Vagina (tissue), 2 donors: ENCODE measurements around the gene P2RY2.

Experiments
- POLR2A ChIP-seq, 2 donors: fragments of 450-650 bp; IDR thresholded peaks; one replicate each; pipeline ENCODE4 v1.6.1; 2017; ENCODE audit warnings: antibody characterized with exemption in 2 of 2, mild to moderate bottlenecking in 2 of 2, moderate library complexity in 2 of 2
- TF ChIP-seq, protein P1 (sequence below), 3 experiments: fragments of 450-650 bp in 2 of 3; fragments of 200-600 bp in 1 of 3; sonication (generic) in 1 of 3; IDR thresholded peaks; one replicate each; pipeline ENCODE4 v1.5.1; 2017 to 2019; ENCODE audit warnings: antibody characterized with exemption in 3 of 3, mild to moderate bottlenecking in 2 of 3, moderate library complexity in 2 of 3

DNA sequence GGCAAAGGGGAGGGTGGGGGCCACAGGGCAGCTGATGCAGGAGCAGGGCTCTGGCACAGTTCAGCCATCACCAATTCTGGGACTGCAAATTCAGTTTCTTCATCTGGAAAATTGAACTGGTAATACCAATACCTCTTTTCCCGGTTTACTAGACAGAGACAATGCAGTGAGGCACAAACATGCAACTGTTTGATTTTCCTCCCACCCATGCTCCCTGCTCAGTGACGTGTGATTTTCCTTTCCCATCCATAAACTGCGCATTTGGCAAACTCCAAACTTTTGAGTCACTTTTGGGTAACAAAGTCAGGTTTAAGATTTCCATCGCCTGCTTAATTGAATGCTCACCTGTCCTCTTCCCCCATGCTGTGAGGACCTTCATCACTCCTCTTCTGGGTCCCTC lies 23.2 kb downstream of the P2RY2 start:
- no peak for TF ChIP-seq POLR2A (IDR thresholded peaks at IDR 0.05)
- TF ChIP-seq, protein P1, sequence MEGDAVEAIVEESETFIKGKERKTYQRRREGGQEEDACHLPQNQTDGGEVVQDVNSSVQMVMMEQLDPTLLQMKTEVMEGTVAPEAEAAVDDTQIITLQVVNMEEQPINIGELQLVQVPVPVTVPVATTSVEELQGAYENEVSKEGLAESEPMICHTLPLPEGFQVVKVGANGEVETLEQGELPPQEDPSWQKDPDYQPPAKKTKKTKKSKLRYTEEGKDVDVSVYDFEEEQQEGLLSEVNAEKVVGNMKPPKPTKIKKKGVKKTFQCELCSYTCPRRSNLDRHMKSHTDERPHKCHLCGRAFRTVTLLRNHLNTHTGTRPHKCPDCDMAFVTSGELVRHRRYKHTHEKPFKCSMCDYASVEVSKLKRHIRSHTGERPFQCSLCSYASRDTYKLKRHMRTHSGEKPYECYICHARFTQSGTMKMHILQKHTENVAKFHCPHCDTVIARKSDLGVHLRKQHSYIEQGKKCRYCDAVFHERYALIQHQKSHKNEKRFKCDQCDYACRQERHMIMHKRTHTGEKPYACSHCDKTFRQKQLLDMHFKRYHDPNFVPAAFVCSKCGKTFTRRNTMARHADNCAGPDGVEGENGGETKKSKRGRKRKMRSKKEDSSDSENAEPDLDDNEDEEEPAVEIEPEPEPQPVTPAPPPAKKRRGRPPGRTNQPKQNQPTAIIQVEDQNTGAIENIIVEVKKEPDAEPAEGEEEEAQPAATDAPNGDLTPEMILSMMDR (IDR thresholded peaks at IDR 0.05): no peak
